ENCODE data around the gene SLC25A12. TPM values are rescaled to one million over a fixed set of nuclear protein-coding genes. Genes with fewer than 3 reads are reported as not detected.

Gene SLC25A12
- total and polyA plus RNA-seq, 2 of the 13 experiments (the other 11 are each of a cell fraction or from before 2014, with no cell fraction given) = 8.1 to 15.9 TPM

DNA sequence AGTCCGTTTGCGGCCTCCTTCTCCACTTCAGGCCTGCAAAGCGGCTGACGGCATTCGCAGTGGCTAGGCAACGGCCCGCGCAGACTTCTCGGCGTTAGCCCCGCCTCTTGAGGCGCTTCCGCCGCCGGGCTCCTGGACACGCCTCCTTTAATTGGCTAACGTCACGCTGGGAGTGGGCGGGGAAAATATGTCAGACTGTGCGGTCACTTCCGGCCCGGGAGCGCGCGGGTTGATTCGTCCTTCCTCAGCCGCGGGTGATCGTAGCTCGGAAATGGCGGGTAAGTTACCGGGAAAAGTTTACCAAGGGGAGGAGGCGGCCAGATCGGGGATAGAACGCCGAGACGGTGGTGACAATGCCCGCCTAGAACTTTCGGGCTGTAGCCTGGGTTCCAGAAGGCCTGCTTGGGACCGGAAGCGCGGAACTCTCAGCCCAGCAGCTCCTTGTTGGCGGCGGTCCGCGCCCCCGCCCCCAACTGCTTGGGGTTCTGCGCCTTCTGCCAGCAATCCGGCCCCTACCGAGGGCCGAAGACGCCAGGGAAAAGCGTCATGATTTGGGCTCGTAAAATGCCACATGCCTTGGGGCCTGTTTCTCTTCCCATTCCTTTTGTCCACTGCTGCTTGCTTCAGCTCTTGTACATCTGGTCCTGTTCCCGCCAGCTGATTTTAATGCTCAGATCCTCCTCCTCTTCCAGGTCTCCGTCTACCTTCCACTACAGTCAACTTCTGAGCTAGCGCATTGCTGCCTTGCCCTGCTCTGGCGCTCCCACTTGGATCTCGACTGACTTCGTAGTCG, 28.4 kb upstream of the SLC25A12 start, which contains the start of gene HAT1 (continued):
- TF ChIP-seq ZFP41 (CRISPR knock-in tag; IDR thresholded peaks at IDR 0.05; ENCODE audit: borderline replicate concordance) = no peak
- TF ChIP-seq AGO2 (optimal IDR thresholded peaks at IDR 0.05; ENCODE audit: low read depth, low read length) = peak; percentile 40
- 0 out of 2 replicates have a peak, but pooled peaks have one; percentile 47 for TF ChIP-seq ZNF101 (CRISPR knock-in tag; IDR thresholded peaks at IDR 0.05; ENCODE audit: borderline replicate concordance, low read depth)
- TF ChIP-seq MED1 (CRISPR knock-in tag; IDR thresholded peaks at IDR 0.05) = peak; percentile 43
- TF ChIP-seq HNRNPLL (IDR thresholded peaks at IDR 0.05; ENCODE audit: low read depth, low read length, poor library complexity, severe bottlenecking) = peak; percentile 98
- TF ChIP-seq ZNF138 (CRISPR knock-in tag; IDR thresholded peaks at IDR 0.05; ENCODE audit: low read depth) = peak; percentile 73; the same call in 1 of the 2 replicates
- TF ChIP-seq, protein P1, sequence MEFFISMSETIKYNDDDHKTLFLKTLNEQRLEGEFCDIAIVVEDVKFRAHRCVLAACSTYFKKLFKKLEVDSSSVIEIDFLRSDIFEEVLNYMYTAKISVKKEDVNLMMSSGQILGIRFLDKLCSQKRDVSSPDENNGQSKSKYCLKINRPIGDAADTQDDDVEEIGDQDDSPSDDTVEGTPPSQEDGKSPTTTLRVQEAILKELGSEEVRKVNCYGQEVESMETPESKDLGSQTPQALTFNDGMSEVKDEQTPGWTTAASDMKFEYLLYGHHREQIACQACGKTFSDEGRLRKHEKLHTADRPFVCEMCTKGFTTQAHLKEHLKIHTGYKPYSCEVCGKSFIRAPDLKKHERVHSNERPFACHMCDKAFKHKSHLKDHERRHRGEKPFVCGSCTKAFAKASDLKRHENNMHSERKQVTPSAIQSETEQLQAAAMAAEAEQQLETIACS (CRISPR knock-in tag; IDR thresholded peaks at IDR 0.05) = peak; percentile 84
- TF ChIP-seq, protein P2, sequence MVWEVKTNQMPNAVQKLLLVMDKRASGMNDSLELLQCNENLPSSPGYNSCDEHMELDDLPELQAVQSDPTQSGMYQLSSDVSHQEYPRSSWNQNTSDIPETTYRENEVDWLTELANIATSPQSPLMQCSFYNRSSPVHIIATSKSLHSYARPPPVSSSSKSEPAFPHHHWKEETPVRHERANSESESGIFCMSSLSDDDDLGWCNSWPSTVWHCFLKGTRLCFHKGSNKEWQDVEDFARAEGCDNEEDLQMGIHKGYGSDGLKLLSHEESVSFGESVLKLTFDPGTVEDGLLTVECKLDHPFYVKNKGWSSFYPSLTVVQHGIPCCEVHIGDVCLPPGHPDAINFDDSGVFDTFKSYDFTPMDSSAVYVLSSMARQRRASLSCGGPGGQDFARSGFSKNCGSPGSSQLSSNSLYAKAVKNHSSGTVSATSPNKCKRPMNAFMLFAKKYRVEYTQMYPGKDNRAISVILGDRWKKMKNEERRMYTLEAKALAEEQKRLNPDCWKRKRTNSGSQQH (CRISPR knock-in tag; IDR thresholded peaks at IDR 0.05; ENCODE audit: low read depth) = peak; percentile 74; the same call in 1 of the 2 replicates
- no peak for TF ChIP-seq NBN (conservative IDR thresholded peaks at IDR 0.05)
- TF ChIP-seq ZNF343 (CRISPR knock-in tag; IDR thresholded peaks at IDR 0.05) = peak; percentile 91
- TF ChIP-seq ZSCAN29 (CRISPR knock-in tag; conservative IDR thresholded peaks at IDR 0.05) = 0 out of 2 replicates have a peak, but pooled peaks have one; percentile 74
- no peak for TF ChIP-seq JUNB (CRISPR knock-in tag; IDR thresholded peaks at IDR 0.05; ENCODE audit: borderline replicate concordance)
- 0 out of 2 replicates have a peak, but pooled peaks have one; percentile 6 for TF ChIP-seq HNF4A (CRISPR knock-in tag; IDR thresholded peaks at IDR 0.05)
- TF ChIP-seq NKX3-1 (CRISPR knock-in tag; IDR thresholded peaks at IDR 0.05) = no peak; the same call in 1 of the 2 replicates
- no peak for TF ChIP-seq ZNF672 (CRISPR knock-in tag; IDR thresholded peaks at IDR 0.05)
- TF ChIP-seq ASH2L (IDR thresholded peaks at IDR 0.05; ENCODE audit: insufficient read length, low read depth, low read length) = peak; percentile 95
- TF ChIP-seq, protein P3, sequence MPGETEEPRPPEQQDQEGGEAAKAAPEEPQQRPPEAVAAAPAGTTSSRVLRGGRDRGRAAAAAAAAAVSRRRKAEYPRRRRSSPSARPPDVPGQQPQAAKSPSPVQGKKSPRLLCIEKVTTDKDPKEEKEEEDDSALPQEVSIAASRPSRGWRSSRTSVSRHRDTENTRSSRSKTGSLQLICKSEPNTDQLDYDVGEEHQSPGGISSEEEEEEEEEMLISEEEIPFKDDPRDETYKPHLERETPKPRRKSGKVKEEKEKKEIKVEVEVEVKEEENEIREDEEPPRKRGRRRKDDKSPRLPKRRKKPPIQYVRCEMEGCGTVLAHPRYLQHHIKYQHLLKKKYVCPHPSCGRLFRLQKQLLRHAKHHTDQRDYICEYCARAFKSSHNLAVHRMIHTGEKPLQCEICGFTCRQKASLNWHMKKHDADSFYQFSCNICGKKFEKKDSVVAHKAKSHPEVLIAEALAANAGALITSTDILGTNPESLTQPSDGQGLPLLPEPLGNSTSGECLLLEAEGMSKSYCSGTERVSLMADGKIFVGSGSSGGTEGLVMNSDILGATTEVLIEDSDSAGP (CRISPR knock-in tag; IDR thresholded peaks at IDR 0.05; ENCODE audit: borderline replicate concordance) = peak; percentile 96
- TF ChIP-seq MIXL1 (CRISPR knock-in tag; IDR thresholded peaks at IDR 0.05) = peak; percentile 91
- peak; percentile 88 for TF ChIP-seq TGIF2 (CRISPR knock-in tag; IDR thresholded peaks at IDR 0.05)
- peak; percentile 49; the same call in 1 of the 2 replicates for TF ChIP-seq ZNF256 (CRISPR knock-in tag; conservative IDR thresholded peaks at IDR 0.05)
- TF ChIP-seq, protein P4, sequence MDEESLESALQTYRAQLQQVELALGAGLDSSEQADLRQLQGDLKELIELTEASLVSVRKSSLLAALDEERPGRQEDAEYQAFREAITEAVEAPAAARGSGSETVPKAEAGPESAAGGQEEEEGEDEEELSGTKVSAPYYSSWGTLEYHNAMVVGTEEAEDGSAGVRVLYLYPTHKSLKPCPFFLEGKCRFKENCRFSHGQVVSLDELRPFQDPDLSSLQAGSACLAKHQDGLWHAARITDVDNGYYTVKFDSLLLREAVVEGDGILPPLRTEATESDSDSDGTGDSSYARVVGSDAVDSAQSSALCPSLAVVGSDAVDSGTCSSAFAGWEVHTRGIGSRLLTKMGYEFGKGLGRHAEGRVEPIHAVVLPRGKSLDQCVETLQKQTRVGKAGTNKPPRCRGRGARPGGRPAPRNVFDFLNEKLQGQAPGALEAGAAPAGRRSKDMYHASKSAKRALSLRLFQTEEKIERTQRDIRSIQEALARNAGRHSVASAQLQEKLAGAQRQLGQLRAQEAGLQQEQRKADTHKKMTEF (CRISPR knock-in tag; IDR thresholded peaks at IDR 0.05) = peak; percentile 68
- no peak for TF ChIP-seq MATR3 (CRISPR knock-in tag; IDR thresholded peaks at IDR 0.05)
- TF ChIP-seq, protein P5, sequence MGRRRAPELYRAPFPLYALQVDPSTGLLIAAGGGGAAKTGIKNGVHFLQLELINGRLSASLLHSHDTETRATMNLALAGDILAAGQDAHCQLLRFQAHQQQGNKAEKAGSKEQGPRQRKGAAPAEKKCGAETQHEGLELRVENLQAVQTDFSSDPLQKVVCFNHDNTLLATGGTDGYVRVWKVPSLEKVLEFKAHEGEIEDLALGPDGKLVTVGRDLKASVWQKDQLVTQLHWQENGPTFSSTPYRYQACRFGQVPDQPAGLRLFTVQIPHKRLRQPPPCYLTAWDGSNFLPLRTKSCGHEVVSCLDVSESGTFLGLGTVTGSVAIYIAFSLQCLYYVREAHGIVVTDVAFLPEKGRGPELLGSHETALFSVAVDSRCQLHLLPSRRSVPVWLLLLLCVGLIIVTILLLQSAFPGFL (CRISPR knock-in tag; IDR thresholded peaks at IDR 0.05) = no peak
